Gastroesophageal sphincter (tissue), 3 donors: Measurements from ENCODE around the gene HM13.

Experiments used
- EP300 ChIP-seq: sonication (generic); formaldehyde crosslinking; IDR thresholded peaks from one replicate; pipeline ENCODE4 v1.6.1; 2017; ENCODE audit warnings: antibody characterized with exemption, mild to moderate bottlenecking
- POLR2AphosphoS5 ChIP-seq: sonication (generic); formaldehyde crosslinking; IDR thresholded peaks from one replicate; pipeline ENCODE4 v1.6.1; 2017; ENCODE audit warnings: antibody characterized with exemption
- TF ChIP-seq, protein P1 (sequence below), 4 experiments: fragments of 200-600 bp in 2 of 4; fragments of 450-650 bp in 2 of 4; sonication (generic) in 1 of 4; IDR thresholded peaks; one replicate each; pipeline ENCODE4 v1.5.1; 2017 to 2019; ENCODE audit warnings: antibody characterized with exemption in 4 of 4, mild to moderate bottlenecking in 2 of 4, moderate library complexity in 2 of 4

DNA sequence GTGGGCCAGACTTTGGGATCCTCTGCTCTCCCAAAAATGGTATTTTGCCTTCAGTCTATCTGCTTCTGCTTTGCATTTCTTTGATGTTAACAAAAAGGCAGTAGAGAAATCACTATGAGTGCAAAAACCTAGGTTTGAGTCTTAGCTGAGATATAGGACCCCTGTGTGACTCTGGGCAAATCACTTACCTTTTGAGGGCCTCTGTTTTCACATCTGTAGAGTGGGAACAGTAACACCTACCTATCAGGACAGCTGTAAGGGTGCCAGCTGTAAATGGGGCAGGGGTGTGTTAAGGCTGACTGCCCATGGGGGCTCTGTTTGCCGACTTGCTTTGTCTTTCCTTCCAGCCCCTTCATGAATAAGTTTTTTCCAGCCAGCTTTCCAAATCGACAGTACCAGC, 30.4 kb downstream of the HM13 start:
- TF ChIP-seq, protein P1, sequence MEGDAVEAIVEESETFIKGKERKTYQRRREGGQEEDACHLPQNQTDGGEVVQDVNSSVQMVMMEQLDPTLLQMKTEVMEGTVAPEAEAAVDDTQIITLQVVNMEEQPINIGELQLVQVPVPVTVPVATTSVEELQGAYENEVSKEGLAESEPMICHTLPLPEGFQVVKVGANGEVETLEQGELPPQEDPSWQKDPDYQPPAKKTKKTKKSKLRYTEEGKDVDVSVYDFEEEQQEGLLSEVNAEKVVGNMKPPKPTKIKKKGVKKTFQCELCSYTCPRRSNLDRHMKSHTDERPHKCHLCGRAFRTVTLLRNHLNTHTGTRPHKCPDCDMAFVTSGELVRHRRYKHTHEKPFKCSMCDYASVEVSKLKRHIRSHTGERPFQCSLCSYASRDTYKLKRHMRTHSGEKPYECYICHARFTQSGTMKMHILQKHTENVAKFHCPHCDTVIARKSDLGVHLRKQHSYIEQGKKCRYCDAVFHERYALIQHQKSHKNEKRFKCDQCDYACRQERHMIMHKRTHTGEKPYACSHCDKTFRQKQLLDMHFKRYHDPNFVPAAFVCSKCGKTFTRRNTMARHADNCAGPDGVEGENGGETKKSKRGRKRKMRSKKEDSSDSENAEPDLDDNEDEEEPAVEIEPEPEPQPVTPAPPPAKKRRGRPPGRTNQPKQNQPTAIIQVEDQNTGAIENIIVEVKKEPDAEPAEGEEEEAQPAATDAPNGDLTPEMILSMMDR (IDR thresholded peaks at IDR 0.05), result no peak
- no peak for TF ChIP-seq POLR2AphosphoS5
- no peak for TF ChIP-seq EP300
